ENCODE measurements around the gene HELZ2. TPM values are rescaled to one million over a fixed set of nuclear protein-coding genes. Genes with fewer than 3 reads are reported as not detected.

Gene HELZ2
- total RNA-seq, 2 experiments from 2014 or later = 99.1 to 102 TPM

DNA sequence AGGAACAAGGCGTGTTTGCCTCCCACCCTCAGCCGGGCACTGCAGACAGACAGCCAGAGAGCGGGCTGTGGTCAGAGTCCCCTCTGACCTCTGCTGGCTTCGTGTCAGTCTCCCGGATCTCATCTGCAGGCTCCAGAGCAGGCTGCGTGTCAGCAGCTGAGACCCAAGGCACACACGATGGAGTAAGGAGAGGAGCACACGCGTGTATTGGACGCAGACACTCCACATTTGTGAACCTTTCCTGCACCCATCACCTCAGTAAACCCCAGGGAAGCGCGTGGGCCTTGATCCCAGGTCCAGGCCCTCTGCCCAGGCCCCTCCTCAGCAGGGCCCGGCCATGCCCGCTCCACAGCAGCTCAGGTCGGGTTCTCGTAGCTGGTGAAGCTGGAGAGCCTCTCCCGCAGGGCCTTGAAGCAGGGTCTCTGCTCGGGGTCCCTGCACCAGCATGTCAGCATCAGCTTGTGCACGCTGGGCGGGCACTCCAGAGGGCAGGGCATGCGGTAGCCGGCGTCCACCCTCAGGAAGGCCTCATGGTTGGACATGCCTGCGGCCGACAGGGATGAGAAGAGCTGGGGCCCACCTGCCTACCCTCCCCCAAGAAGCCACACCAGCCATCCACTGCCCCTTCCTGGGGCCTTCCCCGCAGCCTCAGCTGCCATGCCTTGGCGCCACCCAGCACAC, 44.7 kb downstream of the HELZ2 start:
- Mint-ChIP-seq H3K27ac (no peak overlapping the region), H3K36me3 (ENCODE audit: low read depth) (peaks cover 4% of the 10 kb centered on the region), H3K4me3 (no peak overlapping the region), H3K9me3 (ENCODE audit: insufficient read depth) (no peaks in the 10 kb centered on the region), H3K27me3 (ENCODE audit: low read depth) (no peaks in the 10 kb centered on the region), H3K4me1 (ENCODE audit: low read depth) (no peaks in the 10 kb centered on the region)
- ATAC-seq (no peak), DNase-seq (no peak)
- CTCF ChIA-PET = interaction anchor here (1.0 to 2.1 kb wide), 2 partner anchors 8 to 9 kb away, joined by 4 to 10 read pairs; partner anchors contain the start of genes PPDPF and PTK6
- POLR2A ChIA-PET = interaction anchor here (2.1 kb wide), 1 partner anchor 9 kb away, joined by 17 read pairs; the partner anchor contains the start of gene PPDPF

DNA sequence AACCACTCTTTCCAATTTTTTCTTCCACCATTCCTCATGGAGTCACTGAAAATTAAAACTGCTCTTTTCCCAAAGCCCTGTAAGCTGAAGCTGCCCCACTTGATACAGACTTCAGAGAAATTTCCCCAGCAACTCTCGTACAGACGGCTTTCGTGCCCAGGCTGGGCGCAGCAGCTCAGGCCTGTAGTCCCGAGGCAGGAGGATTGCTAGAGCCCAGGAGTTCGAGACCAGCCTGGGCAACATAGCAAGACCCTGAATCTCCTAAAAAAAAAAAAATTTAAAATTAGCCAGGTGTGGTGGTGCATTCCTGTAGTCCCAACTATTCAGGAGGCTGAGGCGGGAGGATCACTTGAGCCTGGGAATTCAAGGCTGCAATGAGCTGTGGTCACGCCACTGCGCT, 46.9 kb downstream of the HELZ2 start:
- CTCF ChIA-PET = no interaction called here
- Mint-ChIP-seq H3K27ac (no peak overlapping the region), H3K36me3 (ENCODE audit: low read depth) (peaks cover 22% of the 10 kb centered on the region), H3K4me3 (no peak overlapping the region), H3K9me3 (ENCODE audit: insufficient read depth) (no peaks in the 10 kb centered on the region), H3K4me1 (ENCODE audit: low read depth) (peaks cover 4% of the 10 kb centered on the region), H3K27me3 (ENCODE audit: low read depth) (peaks cover 3% of the 10 kb centered on the region)
- ATAC-seq (no peak), DNase-seq (no peak)
- POLR2A ChIA-PET = interaction anchor here (0.7 kb wide), 1 partner anchor 88 kb away, joined by 3 read pairs; no protein-coding TSS in a partner anchor

- Mint-ChIP-seq H3K36me3 (ENCODE audit: low read depth) (peaks cover 30% of the 10 kb centered on the region), H3K9me3 (ENCODE audit: insufficient read depth) (no peaks in the 10 kb centered on the region), H3K27me3 (ENCODE audit: low read depth) (peaks cover 3% of the 10 kb centered on the region), H3K4me1 (ENCODE audit: low read depth) (peaks cover 4% of the 10 kb centered on the region), H3K27ac (no peak overlapping the region), H3K4me3 (no peak overlapping the region)
- POLR2A ChIA-PET = no interaction called here
- DNase-seq (no peak), ATAC-seq (no peak)
- CTCF ChIA-PET = no interaction called here
Measured at GRCh38 chr20:63525971-63526370, 48.1 kb downstream of the HELZ2 start.

DNA sequence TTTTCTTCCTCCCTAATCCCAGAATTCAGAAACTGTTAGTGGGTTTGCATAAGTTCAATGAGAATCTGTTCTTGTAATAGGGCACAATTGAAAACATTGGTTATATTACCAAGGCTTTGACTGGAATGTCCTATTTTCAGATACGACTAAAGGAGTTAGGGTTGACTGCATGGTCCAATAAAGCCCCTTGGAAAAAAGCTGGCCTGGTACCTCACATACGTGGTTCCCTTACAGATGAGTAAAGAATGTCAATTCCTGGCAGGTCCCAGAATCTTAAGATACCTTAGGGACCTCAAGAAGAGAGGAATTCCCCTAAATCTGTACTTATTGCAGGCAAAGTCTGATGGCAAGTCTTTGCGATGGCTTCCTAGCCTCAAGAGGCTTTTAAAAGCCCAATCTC, 48.9 kb downstream of the HELZ2 start:
- ATAC-seq (no peak), DNase-seq (no peak)
- peaks cover 30% of the 10 kb centered on the region for H3K36me3 Mint-ChIP-seq (ENCODE audit: low read depth)
- H3K27me3 Mint-ChIP-seq (ENCODE audit: low read depth) = peaks cover 3% of the 10 kb centered on the region
- no peaks in the 10 kb centered on the region for H3K9me3 Mint-ChIP-seq (ENCODE audit: insufficient read depth)
- peaks cover 4% of the 10 kb centered on the region for H3K4me1 Mint-ChIP-seq (ENCODE audit: low read depth)
- ChIA-PET POLR2A (no interaction called here), CTCF (no interaction called here)
- H3K27ac Mint-ChIP-seq = no peak overlapping the region
- H3K4me3 Mint-ChIP-seq = no peak overlapping the region

Other genes starting within 250 kb of the HELZ2 start
- not detected for gene CHRNA4, start 212.9 kb downstream of the HELZ2 start, total RNA-seq
- gene KCNQ2, start 101.6 kb downstream of the HELZ2 start, total RNA-seq = not detected
- not detected for gene EEF1A2, start 75.2 kb downstream of the HELZ2 start, total RNA-seq
- gene PPDPF, start 53.5 kb downstream of the HELZ2 start, total RNA-seq = 100 to 1,000 TPM; 292 to 296 TPM
- under 1 TPM in 1 of 2 experiments, not detected in 1; 0.34 TPM for gene PTK6, start 36.9 kb downstream of the HELZ2 start, total RNA-seq
- not detected for gene SRMS, start 26.5 kb downstream of the HELZ2 start, total RNA-seq
- gene FNDC11, start 20.1 kb downstream of the HELZ2 start, total RNA-seq = under 1 TPM; 0.26 to 0.29 TPM
- 10 to 100 TPM; 16.2 TPM for gene GMEB2, start 52.9 kb upstream of the HELZ2 start, total RNA-seq
- 10 to 100 TPM; 13.1 to 13.3 TPM for gene STMN3, start 79.2 kb upstream of the HELZ2 start, total RNA-seq
- 10 to 100 TPM; 49.8 to 54.3 TPM for gene RTEL1, start 84.1 kb upstream of the HELZ2 start, total RNA-seq
- gene TNFRSF6B, start 122.4 kb upstream of the HELZ2 start, total RNA-seq = not detected
- gene ARFRP1, start 133.7 kb upstream of the HELZ2 start, total RNA-seq = 10 to 100 TPM; 55.2 to 57.6 TPM
- gene ZGPAT, start 133.8 kb upstream of the HELZ2 start, total RNA-seq = 10 to 100 TPM; 38.6 to 43.5 TPM
- 100 to 1,000 TPM; 163 to 165 TPM for gene LIME1, start 162.4 kb upstream of the HELZ2 start, total RNA-seq
- 10 to 100 TPM; 97.2 TPM for gene SLC2A4RG, start 165.5 kb upstream of the HELZ2 start, total RNA-seq